HEK293 (cell line): ENCODE data around the gene DCK.

Source experiments
- BCL11A ChIP-seq: fragments of 450-650 bp; formaldehyde crosslinking; IDR thresholded peaks from 2 replicates; pipeline ENCODE4 v1.5.1; 2016; ENCODE audit warnings: low read depth, missing biosample characterization, missing genetic modification characterization
- MZF1 ChIP-seq: fragments of 450-650 bp; formaldehyde crosslinking; IDR thresholded peaks from 2 replicates; pipeline ENCODE4 v1.5.1; 2017; ENCODE audit warnings: missing biosample characterization, missing genetic modification characterization, borderline replicate concordance
- PRDM1 ChIP-seq: fragments of 450-650 bp; formaldehyde crosslinking; IDR thresholded peaks from 2 replicates; pipeline ENCODE4; 2016; ENCODE audit warnings: missing biosample characterization, missing genetic modification characterization
- SP2 ChIP-seq: fragments of 450-650 bp; formaldehyde crosslinking; IDR thresholded peaks from 2 replicates; pipeline ENCODE4 v1.5.1; 2016; ENCODE audit warnings: missing biosample characterization, missing genetic modification characterization
- YY1 ChIP-seq: fragments of 450-650 bp; formaldehyde crosslinking; IDR thresholded peaks from 2 replicates; pipeline ENCODE4 v1.5.1; 2018; ENCODE audit warnings: missing biosample characterization, missing genetic modification characterization
- ZBTB1 ChIP-seq: fragments of 450-650 bp; formaldehyde crosslinking; IDR thresholded peaks from 2 replicates; pipeline ENCODE4 v1.5.1; 2016; ENCODE audit warnings: missing biosample characterization, missing genetic modification characterization
- ZFP41 ChIP-seq: fragments of 450-650 bp; formaldehyde crosslinking; IDR thresholded peaks from 2 replicates; pipeline ENCODE4 v1.5.1; 2016; ENCODE audit warnings: missing biosample characterization, missing genetic modification characterization, borderline replicate concordance
- ZNF292 ChIP-seq: fragments of 450-650 bp; formaldehyde crosslinking; IDR thresholded peaks from 2 replicates; pipeline ENCODE4 v1.5.1; 2016; ENCODE audit warnings: low read depth, missing biosample characterization, missing genetic modification characterization, borderline replicate concordance
- ZNF561 ChIP-seq: fragments of 450-650 bp; IDR thresholded peaks from 2 replicates; pipeline ENCODE4 v1.5.1; 2018; ENCODE audit warnings: missing biosample characterization, missing genetic modification characterization, borderline replicate concordance
- ZNF747 ChIP-seq: fragments of 450-650 bp; formaldehyde crosslinking; IDR thresholded peaks from 2 replicates; pipeline ENCODE4 v1.5.1; 2016; ENCODE audit warnings: missing biosample characterization, missing genetic modification characterization
- ZSCAN18 ChIP-seq: fragments of 450-650 bp; formaldehyde crosslinking; IDR thresholded peaks from 2 replicates; pipeline ENCODE4 v1.5.1; 2016; ENCODE audit warnings: missing biosample characterization, missing genetic modification characterization
- TF ChIP-seq, protein P1 (sequence below): fragments of 450-650 bp; formaldehyde crosslinking; IDR thresholded peaks from 2 replicates; pipeline ENCODE4 v1.5.1; 2016; ENCODE audit warnings: missing biosample characterization, missing genetic modification characterization

DNA sequence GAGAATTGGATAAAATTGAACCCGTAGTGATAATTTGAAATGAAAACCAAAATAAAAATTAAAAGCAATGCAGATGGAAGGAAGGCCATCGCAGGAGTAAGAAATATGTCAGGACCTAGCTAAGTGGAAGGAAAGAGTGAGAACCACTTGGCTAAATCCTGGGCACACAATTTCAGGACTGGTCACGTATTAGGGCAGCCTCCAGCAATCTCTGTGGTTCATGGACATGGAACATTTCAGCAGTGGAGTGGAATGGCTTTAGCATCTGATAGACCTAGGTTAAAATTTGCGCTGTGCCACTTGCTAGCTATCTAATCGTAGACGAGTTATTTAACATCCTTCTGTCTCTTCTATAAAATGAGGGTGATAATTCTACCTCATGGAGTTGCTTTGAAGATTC is 71.1 kb downstream of the DCK start:
- TF ChIP-seq SP2 (tag by site-specific recombination) = no peak
- TF ChIP-seq, protein P1, sequence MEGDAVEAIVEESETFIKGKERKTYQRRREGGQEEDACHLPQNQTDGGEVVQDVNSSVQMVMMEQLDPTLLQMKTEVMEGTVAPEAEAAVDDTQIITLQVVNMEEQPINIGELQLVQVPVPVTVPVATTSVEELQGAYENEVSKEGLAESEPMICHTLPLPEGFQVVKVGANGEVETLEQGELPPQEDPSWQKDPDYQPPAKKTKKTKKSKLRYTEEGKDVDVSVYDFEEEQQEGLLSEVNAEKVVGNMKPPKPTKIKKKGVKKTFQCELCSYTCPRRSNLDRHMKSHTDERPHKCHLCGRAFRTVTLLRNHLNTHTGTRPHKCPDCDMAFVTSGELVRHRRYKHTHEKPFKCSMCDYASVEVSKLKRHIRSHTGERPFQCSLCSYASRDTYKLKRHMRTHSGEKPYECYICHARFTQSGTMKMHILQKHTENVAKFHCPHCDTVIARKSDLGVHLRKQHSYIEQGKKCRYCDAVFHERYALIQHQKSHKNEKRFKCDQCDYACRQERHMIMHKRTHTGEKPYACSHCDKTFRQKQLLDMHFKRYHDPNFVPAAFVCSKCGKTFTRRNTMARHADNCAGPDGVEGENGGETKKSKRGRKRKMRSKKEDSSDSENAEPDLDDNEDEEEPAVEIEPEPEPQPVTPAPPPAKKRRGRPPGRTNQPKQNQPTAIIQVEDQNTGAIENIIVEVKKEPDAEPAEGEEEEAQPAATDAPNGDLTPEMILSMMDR (tag by site-specific recombination) = no peak
- TF ChIP-seq BCL11A (tag by site-specific recombination) = no peak
- TF ChIP-seq MZF1 (tag by site-specific recombination) = no peak
- TF ChIP-seq YY1 = no peak
- TF ChIP-seq ZNF561 = no peak
- no peak for TF ChIP-seq ZSCAN18 (tag by site-specific recombination)
- TF ChIP-seq ZBTB1 (tag by site-specific recombination) = no peak
- TF ChIP-seq ZNF747 (tag by site-specific recombination) = no peak
- TF ChIP-seq ZFP41 (tag by site-specific recombination) = no peak
- TF ChIP-seq ZNF292 (tag by site-specific recombination) = no peak
- no peak for TF ChIP-seq PRDM1 (tag by site-specific recombination)
